GM11168 (cell line): ENCODE data around the gene UBAP1.
"Not testable (repeated sequence)": the region's sequence is repeated elsewhere in the genome, so short reads cannot be mapped to it uniquely, and the experiment has no call there.

Experiments
- in situ Hi-C: fragments of 300-500 bp; cut with MboI; formaldehyde crosslinking; loops from one replicate; pipeline ENCODE4 v1.12.0; 2022; ENCODE audit warnings: low sequenced_read_pairs; ENCODE audit not compliant: unreplicated experiment

UBAP1 gene

GRCh38 chr9:34254966-34255825 is 76.4 kb downstream of the UBAP1 start:
- in situ Hi-C loops = no loop called here

DNA sequence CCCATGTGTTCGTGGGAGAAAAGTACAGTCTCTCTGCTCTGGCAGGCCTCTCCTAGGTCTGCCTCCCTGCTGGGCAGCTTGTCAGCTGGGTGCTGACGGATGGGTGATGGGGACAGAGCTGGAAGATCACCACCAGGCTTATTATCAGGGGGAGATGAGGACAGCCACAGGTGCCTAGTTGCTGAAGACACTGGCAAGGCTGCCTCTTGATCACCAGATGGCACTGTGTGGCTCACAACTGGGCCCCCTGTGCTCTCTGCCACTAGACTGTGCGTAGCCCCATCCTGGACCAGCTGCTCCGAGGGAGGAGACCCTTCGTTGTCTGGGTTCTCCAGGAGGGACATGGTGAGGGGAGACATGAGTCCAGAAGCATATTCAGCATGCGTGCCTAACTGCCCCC is 77.3 kb downstream of the UBAP1 start:
- in situ Hi-C loops = no loop called here

DNA sequence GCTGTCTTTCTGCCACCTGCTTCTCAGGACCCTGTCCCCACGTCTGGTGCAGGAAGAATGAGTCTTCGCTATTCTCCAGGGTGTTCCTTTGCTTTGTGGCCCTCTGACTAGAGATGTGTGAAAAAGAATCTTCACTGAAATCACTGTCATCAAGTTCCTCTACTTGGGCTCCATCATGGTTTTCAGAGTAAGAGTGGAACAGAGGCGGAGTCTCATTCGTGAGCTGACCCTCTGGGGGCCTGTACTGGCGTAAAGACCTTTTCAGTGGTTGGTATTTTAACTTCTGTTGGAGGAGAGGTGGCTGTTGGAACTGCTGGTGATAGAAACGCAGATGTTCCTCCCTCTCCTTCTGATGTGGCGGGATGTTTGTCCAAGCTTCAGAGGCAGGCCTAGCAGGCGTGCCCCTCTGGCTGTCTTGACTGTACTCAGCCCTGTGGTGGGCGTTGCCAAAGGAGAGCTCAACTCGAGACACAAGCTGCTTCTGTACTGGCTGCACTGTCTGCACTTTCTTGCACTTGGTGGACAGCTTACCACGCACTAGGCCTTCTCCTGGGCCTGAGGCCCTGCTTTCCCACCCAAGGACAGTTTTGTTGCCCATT is 78.2 kb downstream of the UBAP1 start:
- in situ Hi-C loops = no loop called here

- in situ Hi-C loops = no loop called here
Observed at GRCh38 chr9:34259315-34259714, 80.5 kb downstream of the UBAP1 start.

DNA sequence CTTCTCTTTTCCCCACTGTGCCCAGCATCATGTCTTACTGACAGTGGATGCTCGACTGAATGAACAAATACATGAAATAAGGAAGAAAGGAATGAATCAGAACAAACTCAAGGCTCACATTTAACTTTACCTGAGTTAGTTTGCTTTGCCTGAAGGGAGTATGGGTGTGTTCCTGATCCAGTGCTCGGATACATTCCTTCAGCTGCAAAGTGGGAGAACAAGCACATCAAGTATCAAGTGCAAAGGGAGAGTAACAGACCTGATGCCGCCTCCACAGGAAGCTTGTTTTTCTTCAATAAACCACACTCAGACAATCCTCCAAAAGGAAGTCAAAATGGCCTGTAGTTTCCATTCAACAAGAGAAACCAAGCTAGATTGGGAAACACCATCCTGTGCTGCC is 84.1 kb downstream of the UBAP1 start:
- in situ Hi-C loops = no loop called here

- in situ Hi-C loops = no loop called here
Observed at GRCh38 chr9:34267660-34268059, 88.8 kb downstream of the UBAP1 start.

GRCh38 chr9:34271265-34272006 is 92.6 kb downstream of the UBAP1 start:
- in situ Hi-C loops = no loop called here

DNA sequence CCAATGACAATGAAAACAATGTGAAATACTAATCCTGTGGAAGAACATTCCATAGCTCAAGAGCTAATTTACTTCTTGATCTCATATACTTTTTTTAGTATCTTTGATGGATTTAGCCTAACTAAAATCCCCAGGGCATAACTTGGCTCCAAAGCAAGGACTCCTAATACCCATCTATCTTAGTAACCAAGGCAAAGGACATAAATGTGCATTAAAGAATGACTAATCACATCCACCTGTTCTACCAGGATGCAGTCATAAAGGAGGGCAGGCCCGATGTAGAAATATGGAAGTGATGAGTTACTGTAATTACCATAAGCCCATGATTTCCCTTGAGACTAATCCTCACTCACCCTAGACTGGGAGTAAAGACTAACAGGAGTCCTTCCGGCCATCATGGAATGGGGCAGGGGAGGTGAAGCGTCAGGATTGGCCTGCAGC is 93.3 kb downstream of the UBAP1 start:
- in situ Hi-C loops = no loop called here

DNA sequence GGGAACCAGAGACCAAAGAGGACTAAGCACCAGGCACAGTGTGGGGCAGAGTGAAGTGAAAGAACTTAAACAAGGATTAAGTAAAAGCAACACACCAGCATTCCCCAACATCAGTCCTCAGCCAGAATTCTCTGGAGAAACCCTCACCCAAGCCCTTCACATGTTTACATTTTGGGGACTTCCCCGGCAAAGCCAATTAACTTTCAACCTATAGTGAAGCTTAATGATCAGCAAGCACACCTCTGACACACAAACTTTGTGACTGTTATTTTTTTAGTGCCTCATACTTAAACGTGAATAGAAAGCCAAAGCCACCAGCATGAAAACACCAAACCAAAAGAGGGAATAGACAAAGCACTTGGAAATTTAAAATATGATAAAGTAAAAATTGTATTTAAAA is 94.7 kb downstream of the UBAP1 start:
- in situ Hi-C loops = not testable (repeated sequence)

GRCh38 chr9:34275811-34276210 is 97.0 kb downstream of the UBAP1 start:
- in situ Hi-C loops = no loop called here

DNA sequence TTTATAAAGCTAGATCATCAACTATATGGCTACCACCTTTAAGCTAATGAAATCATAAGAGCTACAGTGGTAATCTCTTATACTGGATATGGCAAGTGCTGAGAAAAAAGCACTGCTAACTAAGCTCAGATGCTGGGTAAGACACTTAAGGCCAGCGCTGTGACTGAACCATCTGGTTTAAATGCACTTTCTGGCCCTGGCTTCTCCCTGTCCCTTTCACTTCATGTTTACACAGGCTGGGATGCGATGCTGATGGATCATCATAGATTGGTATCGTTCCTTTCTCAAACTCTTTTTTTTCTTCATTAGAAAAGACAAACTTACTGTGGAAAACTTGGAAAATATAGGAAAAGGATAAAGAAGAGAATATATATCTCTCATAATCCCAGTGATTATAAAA is 97.9 kb downstream of the UBAP1 start:
- in situ Hi-C loops = no loop called here

DNA sequence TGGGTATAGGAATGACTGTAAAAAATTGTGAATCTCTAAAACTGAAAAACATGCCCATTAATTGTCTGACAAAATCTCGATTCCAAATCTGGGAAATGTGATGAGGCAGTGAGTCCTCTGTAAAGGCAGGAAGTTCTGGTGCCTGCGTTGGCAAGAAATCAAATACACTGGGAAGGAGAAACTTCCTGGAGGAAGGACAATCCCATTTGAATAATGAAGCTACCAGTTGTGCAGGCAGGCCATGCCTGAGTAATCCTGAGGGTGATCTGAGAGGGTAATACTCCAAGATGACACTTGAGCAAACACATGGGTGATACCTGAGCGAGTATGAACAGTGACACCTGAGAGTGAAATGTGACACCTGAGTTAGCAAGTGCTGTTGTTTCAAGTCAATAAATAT is 100.6 kb downstream of the UBAP1 start:
- in situ Hi-C loops = no loop called here

GRCh38 chr9:34282096-34282495 is 103.3 kb downstream of the UBAP1 start:
- in situ Hi-C loops = no loop called here

GRCh38 chr9:34289159-34289558 is 110.3 kb downstream of the UBAP1 start:
- in situ Hi-C loops = no loop called here

- in situ Hi-C loops = no loop called here
Observed at GRCh38 chr9:34291023-34291422, 112.2 kb downstream of the UBAP1 start.

- in situ Hi-C loops = no loop called here
Observed at GRCh38 chr9:34291423-34291822, 112.6 kb downstream of the UBAP1 start.

DNA sequence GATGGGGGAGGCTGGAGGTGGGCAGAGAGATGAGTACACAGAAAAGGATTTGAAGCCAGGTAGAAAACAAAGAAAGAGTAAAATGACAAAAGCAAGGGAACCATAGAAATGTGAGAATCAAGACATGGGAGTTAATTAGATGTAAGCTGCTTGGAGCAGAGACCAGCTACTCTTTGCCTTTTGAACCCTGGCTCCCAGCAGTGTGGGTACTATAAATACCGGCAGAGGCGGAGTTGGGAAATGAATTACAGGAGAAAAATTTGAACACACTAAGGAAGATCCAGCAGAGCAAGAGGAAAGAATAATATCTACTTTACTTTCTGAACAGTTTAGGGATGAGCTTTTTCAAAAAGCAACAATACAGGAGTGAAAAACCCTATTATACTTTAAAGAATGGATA is 113.7 kb downstream of the UBAP1 start:
- in situ Hi-C loops = no loop called here

GRCh38 chr9:34301064-34301463 is 122.2 kb downstream of the UBAP1 start:
- in situ Hi-C loops = not testable (repeated sequence)
